GM19397 (cell line): ENCODE results near the gene ABR.
"Not testable (repeated sequence)": the region's sequence is repeated elsewhere in the genome, so short reads cannot be mapped to it uniquely, and the experiment has no call there.

ENCODE experiments used
- ATAC-seq: cut with Tn5 transposase; IDR thresholded peaks from one replicate; pipeline ENCODE4 v1.9.1; 2021; ENCODE audit warnings: mild to moderate bottlenecking, moderate library complexity; ENCODE audit not compliant: unreplicated experiment

The ABR gene

GRCh38 chr17:1122533-1123392 lies 57.0 kb downstream of the ABR start:
- peak; percentile 60 for ATAC-seq

GRCh38 chr17:1121442-1121817 lies 58.4 kb downstream of the ABR start:
- not testable (repeated sequence) for ATAC-seq

DNA sequence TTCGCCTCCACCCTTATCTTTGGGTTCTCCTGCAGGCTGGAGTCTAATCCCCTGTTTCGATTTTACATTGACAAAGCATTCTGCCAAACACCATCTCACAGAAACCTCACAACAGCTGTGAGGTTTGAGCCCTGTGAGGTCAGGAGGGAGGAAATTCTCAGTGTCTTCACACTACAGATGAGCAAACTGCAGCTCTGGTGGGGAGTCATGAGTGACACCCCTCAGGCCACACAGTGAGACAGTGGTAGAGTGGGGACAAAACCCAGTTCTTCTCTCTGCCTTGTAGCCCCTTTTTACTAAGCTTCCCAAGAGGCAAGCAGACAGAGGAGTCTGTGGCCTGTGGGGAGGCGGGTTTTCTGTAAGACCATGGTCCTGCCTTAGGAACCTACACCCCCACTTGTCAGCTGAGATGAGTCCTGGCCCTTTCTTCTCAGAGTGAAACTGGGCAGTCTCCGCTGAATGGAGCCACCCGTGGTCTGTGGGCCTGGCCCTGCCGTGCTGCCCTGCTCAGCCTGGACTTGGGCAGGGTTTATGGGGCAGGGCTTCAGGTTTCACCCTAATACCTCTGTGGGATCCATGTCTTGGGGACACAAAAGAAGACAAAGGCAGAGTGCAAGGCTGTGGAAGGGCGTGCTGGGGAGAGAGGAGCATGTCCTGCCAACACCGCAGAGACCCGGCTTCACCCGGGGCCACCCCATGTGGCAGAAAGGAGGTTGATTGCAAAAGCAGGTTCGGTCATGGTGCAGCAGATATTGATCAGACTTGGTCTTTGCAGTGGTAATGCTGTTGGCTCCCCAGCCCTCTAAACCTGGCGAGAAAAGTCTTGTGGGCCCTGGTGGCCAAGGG lies 59.0 kb downstream of the ABR start:
- ATAC-seq: no peak

- no peak for ATAC-seq
Observed at GRCh38 chr17:1119924-1120323, 59.9 kb downstream of the ABR start.

DNA sequence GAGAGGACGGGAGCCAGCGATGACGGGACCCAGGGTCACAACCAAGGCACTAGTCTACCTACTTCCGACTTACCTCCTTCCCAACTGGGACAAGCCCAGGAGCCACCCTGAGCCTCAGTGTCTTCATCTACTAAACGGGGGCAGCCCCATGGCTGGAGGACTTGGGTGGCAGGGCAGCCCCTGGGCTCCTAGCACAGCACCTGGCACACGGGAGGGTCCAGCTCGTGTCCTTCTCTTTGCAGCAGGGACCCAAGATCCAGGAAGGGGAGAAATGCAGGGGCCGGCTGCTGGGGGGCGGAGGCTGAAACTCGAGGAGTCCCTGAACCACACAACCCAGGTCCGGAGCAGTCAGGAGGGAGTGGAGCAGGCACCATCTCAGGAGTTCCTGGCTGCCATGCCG lies 63.2 kb downstream of the ABR start:
- ATAC-seq: no peak

- ATAC-seq: no peak
Observed at GRCh38 chr17:1112875-1113274, 66.9 kb downstream of the ABR start.

DNA sequence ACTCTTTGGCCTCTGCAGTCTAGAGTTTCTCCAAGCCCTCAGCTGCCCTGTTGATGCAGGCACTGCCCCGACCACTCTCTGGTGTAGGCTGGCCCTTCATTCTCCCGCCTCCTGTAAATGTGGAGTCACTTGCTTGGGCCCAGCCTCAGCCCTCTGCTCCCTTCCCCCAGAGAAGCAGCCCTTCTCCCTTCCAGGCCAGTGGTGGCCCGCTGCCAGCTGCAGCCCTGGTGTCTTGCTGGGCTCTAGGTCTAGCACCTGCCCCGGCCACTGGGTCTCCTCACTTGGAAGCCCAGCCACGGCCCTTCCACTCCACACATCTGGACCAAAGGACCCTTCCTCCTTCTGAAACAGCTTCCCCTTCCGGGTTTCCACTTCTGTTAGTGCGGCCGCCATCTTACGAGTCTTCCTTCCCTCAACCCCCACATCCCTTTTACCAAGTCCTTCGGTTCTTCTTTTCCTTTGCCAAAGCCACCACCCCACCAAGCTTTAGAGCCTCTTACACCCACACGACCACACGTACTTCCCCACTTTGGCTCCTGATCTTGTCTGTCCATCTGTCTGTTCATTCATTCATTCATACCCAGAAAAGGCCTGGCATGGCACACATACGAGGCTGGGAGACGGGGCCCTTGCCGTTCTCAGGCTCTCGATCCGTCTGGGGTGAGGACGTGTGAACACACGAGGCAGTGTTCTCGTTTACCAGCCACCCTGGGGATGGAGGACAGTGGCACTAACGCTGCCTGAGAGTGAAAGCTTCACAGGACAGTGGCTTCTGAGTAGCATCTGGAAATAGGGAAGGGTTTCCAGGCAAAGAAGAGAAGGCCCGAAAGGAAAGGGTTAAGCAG lies 68.0 kb downstream of the ABR start:
- ATAC-seq: no peak

DNA sequence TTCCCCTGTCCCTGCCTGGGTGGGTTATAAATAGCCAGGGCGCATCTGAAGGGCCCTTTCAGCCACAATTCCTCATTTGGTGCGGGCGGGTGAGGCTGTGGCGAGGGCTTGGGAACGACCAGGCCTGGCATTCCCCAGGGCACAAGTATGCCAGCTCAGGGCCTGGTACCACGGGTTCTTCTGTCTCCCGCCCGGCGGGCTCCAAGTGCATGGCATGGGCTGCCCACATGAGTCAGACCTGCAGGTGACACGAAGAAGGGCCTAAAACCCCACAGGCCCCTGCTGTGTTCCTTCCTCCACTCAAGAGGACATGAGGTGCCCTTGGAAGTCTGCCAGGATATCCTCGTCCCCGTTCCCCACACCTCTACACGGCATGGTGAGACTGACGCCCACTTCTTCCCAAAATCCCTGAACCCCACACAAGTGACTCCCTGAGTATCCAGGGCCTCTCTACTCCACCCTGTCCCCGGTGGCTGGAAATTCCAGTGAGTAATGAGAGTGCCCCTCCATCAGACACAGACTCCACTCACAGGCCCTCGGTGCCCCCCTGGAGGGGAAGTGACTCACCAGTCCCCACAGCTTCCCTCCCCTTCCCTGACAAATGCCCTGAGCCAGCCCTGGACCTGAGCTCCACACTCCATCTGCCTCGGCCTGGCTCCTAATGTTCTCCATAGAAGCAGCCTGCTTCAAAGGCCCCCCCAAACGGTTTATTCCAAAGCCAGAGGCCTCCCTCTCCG lies 68.8 kb downstream of the ABR start:
- ATAC-seq: no peak

- no peak for ATAC-seq
Observed at GRCh38 chr17:1110541-1110861, 69.3 kb downstream of the ABR start.

GRCh38 chr17:1109606-1110540 lies 69.9 kb downstream of the ABR start:
- peak; percentile 37 for ATAC-seq

GRCh38 chr17:1108765-1109605 lies 70.8 kb downstream of the ABR start:
- ATAC-seq: peak; percentile 49

DNA sequence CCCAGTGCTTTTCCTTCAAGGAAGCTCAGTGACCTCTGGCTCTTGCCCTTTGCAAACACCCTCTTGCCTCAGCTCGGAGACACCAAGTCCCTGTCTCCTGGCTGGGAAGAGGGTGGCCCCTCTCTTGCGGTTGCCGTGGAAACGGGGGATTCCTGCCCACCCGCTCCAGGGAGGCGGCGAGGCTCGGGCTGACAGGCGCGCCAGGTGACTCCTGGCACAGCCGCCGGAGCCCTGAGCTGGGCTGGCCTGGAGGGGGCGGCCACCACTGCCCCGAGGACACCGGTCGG lies 71.4 kb downstream of the ABR start:
- no peak for ATAC-seq

GRCh38 chr17:1107777-1108477 lies 71.9 kb downstream of the ABR start:
- no peak for ATAC-seq

DNA sequence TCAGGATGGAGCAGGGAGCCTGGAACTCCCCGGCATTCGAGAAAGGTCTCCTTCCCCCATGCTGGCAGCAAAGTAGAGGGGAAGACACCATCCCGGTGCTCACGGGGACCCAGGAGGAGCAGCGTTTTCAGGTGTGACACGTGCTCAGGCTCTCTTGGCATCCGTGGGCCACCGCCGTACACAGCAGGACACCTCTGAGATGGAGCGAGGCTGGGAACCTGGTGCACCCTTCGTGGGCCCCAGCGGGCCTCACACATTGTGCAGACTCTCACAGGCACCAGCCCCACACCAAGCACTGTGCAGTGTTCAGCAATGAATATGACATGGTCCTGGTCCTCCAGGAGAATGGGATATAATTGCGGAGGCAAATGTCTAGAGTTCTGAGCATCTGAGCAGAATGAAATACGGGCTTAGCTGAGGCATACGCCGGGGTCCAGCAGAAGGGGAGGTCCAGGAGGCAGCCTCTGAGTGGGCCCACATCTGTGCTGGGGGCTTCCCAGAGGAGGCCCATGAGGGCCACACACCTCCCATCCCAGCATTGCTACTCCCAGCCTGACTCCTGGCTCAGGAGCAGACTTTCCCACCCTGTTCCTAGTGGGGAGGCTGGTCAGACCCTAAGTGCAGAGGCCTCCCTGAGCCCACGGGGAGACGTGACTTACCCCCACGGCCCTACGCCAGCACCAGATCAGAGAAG lies 72.6 kb downstream of the ABR start:
- no peak for ATAC-seq

GRCh38 chr17:1104222-1104621 lies 75.6 kb downstream of the ABR start:
- ATAC-seq: no peak

DNA sequence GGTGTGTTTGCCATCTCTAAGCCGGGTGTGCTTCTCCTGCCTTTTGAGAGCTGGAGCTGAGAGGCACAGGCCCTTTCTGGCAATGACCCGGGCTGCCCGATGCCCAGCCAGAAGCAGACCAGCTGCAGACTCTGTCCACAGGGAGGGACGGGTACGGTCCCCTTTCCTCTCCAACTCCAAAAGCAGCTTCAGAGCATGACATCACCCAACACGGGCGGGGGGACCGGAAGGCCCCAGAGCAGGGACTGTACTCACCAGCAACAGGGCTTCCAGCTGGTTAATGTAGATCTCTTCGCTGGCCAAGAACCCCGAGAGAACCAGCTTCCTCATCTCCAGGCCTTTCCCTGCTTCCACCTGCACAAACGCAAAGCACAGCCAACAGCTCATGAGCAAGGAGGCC lies 79.4 kb downstream of the ABR start:
- ATAC-seq: no peak

DNA sequence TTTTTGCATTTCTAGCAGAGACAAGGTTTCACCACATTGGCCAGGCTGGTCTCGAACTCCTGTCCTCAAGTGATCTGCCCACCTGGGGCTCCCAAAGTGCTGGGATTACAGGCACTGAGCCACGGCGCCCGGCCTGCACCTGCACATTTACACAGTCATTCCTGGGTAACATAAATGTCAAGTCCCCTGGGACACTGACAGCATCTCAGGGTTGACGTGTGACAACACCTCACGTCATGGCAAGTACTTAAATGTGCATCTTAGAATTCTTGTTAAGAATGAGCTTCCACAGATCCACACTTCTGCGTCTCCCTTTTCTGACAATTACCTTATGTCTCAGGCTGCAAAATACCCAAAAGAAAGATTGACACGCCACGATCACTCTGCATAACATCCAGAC lies 80.5 kb downstream of the ABR start:
- ATAC-seq: no peak
